Umbilical cord (tissue), 2 donors: Measurements from ENCODE around the gene MACROD2. TPM values are rescaled to one million over a fixed set of nuclear protein-coding genes. Genes with fewer than 3 reads are reported as not detected.
A peak's percentile ranks its signal among the peaks of the same experiment; 100 is the strongest.

Experiments
- DNase-seq: peaks from one replicate; pipeline ENCODE4 v3.0.0-alpha.2; 2015; ENCODE audit warnings: low spot score
- total RNA-seq: library from RNA; depleted of rRNA; stranded (reverse); fragments of >200 nt; gene quantifications from one replicate; pipeline ENCODE4 v1.2.3, GENCODE V29; 2014; ENCODE audit warnings: low replicate concordance; ENCODE audit not compliant: insufficient read depth

The MACROD2 gene
- total RNA-seq, 1 donor from 2014 or later, result 69.6 TPM

GRCh38 chr20:15563836-15564235, 1568.5 kb downstream of the MACROD2 start:
- DNase-seq, result peak; percentile 66

DNA sequence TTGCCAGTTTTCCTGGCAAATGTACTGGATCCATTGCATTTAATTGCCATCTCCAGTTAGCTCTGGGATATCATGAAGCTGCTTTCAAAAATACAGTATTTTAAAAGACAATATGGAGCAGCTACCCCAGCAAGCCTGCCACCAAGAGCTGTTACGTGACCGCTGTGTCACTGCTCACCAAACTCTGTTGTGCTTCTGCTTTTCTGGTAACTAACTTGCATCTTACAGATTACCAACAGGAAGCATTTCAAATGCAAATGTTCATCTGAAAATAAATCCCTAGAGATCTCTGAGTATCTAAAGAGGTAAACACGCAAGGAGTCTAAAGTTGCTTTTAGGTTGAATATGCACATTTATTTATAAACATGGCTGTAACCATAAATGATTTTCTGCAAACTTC, 1569.7 kb downstream of the MACROD2 start:
- DNase-seq, result no peak

GRCh38 chr20:15565786-15566185, 1570.5 kb downstream of the MACROD2 start:
- DNase-seq, result peak; percentile 20

DNA sequence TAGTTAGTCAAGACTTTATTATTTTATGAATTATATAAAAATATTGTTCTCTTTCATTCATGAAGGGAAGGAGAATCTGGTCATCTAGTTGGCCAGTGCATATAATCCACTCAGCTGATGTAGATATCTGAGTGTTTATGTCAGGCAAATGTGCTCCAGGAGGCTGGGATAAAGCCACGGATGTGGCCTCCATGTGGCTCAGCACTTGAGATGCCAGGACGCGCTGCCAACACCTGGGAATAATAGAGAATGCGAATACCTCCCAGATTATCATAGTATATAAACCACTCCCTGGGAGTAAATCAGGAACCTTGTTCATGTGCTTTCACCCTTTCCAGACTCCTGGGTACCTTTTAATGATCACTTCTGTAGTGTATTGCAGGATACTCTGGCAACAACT, 1571.9 kb downstream of the MACROD2 start:
- no peak for DNase-seq

- no peak for DNase-seq
Measured at GRCh38 chr20:15570156-15570555, 1574.8 kb downstream of the MACROD2 start.

GRCh38 chr20:15571056-15571455, 1575.7 kb downstream of the MACROD2 start:
- DNase-seq, result peak; percentile 61

- no peak for DNase-seq
Measured at GRCh38 chr20:15575255-15575654, 1579.9 kb downstream of the MACROD2 start.

DNA sequence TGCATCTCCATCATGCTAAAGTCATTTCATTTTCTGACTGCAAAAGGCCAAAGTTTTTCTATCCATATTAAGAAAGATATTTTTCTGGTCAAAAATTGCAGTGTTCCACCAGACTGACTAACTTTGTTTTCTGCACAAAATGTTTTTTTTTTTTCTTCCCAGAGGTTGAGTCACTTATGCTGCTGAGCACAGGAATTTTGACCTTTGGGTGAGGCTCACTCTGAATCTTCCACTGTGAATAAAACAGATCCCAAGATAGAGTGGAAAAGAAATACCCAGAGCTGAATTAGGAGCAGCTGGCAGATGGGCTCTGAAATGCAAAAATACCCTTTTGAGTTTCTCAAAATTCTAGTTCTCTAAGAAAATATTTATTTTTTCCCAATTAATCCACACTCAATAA, 1581.1 kb downstream of the MACROD2 start:
- DNase-seq, result peak; percentile 78

DNA sequence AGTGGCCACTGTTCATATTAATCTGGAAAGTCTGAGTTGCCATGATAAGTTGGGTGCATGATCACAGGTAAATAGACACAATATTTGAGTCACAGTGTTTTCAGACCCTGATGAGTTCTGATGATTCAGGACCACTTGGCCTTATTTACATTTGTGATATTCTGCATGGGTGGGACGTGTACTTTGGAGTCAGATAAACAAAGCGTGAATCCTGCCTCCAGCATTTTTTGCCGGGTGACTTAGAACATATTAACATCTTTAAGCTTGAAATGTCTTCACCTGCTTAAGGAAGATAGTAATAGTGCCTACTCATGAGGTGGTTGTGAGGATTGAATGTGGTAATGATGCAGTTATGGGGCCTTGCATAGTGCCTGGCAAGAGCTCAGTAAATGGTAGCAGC, 1582.8 kb downstream of the MACROD2 start:
- DNase-seq, result no peak

- no peak for DNase-seq
Measured at GRCh38 chr20:15579688-15580087, 1584.4 kb downstream of the MACROD2 start.

- no peak for DNase-seq
Measured at GRCh38 chr20:15582146-15582760, 1586.9 kb downstream of the MACROD2 start.

- DNase-seq, result no peak
Measured at GRCh38 chr20:15584507-15584906, 1589.2 kb downstream of the MACROD2 start.

DNA sequence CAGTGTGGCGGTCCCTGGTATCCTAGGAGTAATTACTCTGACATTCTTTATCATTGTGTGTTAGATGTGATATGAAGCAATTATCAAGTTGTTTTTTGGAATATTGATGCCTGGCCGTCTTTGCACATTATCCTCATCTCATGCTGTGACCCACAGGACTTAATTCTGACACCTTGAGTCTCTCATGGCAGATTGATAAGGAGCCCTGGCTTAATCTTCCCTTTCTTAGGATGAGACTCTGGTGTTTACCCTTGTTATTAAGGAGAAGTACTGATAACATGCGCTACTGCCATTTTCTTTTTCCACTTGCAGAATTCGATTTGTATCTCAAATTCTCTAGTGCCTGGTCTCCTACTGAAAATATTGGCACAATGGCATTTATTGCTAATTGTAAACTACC, 1597.8 kb downstream of the MACROD2 start:
- DNase-seq, result no peak

DNA sequence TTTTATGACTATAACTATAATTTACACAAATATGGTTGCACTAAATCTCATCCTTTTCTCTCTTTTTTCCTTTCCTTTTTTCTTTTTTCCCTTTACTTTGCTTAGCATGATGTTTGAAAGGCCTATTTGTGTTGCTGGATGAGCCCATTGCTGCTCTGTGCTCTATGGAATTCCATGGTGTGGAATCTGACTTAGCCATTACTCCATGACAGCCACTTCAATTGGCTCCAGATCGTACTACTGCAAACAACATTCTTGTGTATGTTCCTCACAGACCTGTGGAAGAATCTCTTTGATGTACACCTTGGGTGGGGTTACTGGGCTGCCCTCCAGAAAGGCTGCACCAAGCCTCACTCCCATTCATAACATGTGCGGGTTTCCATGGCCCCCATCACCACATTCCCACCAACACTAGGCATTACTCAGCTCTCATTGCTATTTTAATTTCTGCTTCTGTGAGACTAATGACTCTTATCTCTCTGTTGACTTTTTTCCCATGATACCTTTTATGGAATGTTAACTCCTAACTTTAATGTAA, 1598.9 kb downstream of the MACROD2 start:
- no peak for DNase-seq

DNA sequence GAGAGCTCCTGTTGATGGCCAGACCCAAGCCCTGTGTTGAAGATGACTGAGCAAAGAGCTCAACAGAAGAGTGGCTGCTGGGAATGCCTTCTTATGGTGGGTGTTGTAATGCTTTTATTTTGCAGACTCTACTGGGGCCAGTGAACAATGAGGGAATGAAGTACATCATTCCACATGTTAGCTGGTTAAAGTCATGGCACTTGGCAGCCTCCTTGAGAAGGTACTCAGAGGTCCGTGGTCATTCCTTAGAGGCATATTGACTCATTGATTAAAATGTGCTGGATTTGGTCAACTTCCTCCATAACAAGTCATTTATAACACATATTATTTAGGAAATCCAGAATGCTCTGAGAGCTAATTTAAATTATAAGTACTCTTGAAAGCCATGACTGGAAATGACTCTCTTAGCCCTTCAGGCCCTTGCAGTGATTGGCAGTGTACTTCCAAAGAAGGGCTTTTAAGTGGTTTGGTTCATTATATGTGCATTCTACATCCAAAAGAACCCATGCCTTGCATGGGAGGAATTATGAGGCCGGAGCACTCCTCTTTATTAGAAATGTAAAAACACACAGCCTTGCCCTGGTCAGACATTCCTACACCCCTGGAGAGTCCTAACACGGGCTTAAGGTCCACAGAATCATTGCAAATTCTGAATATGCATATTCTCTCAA, 1601.0 kb downstream of the MACROD2 start:
- no peak for DNase-seq

- DNase-seq, result no peak
Measured at GRCh38 chr20:15597306-15597705, 1602.0 kb downstream of the MACROD2 start.

DNA sequence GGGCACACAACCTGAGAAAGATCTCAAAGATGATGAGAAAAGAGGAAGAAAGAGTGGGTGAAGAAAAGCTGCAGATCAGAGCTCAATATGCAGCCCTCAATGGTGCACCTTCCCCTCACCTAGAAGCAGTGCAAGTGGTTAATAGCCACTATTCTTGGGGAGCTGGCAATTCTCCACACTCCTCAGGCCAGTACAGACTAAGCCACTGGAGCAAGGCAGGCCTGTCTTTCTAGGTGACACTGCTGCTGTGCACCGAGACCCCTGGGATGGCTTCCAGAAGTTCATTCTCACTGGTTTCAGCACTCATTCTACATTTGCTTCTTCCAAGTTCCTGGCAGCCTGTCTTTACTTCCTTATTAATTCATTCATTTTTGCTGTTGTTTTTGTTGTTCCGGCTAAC, 1604.6 kb downstream of the MACROD2 start:
- DNase-seq, result no peak

GRCh38 chr20:15600565-15600964, 1605.2 kb downstream of the MACROD2 start:
- no peak for DNase-seq

DNA sequence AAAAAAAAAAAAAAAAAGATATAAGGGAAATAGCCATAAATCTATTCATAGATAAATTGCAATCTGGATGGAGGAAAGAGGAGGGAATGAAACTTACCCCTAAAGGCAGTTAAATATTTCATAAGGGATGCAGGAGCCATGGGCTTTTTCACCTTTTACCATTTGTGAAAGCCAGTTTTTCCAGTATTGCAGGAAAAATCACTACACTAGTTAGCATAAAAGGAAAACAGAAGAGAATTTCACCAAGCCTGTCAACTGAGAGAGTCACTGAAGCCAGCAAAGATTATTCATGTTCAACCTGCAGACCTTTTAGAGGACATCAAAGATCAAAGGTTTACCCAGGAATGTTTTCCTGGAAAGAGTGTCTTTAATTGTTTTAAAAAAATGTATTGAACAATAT, 1608.2 kb downstream of the MACROD2 start:
- peak; percentile 36 for DNase-seq

DNA sequence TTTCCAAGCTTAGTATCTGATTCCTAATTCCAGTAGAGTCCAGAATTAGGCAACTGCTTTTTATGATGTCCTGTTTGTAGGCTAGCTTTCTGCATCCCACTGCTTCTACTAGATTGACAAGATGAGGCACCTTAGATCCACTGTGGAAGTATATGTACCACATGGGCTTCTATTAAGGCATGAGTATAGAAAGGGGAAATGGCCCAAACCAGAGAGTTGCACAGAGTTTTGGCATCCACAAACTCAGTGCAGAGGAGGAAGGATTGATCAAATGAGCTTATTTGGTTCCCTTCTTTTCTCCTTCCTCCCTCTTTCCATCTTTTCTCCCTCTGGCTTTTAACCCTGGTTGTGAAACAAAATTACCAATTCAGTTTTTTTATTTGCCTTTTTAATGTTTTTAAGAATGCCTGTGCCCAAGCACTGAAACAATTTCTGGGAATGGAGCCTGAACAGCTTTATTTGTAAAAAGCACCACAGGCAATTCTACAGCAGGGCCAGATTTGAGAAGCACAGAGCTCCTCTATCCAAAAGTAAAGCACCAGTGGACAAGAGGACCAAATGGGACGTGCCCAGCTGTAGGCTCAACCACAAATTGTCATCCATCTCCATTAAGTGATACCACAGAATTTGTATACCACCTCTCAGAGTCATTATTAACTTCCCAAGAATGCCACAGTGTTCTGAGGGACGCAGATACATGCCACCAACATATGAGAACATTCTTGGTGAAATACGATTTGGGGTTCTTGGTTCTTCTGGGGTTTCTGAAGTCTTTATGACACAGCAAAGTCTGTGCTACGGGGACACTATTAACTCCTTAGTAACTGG, 1608.9 kb downstream of the MACROD2 start:
- no peak for DNase-seq

DNA sequence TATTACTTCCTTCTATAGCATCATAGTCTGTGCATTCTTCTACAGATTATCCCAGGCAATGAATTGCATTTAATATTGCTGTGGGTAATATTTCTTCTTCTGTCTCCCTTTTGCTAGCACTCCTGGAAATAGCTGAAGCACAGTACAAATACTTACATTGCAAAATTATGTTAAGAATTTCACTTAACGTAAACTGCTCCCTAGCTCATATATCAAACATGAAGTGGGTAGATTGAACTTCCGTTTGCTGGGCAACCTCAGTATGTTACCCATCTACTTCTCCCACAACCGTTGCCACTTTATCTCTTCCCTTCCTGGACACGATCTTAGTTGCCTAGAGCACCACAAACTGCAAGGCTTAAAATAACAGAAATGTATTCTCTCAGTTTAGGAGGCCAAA, 1614.6 kb downstream of the MACROD2 start:
- DNase-seq, result peak; percentile 22

GRCh38 chr20:15610787-15611186, 1615.5 kb downstream of the MACROD2 start:
- DNase-seq, result no peak
